Measurements from ENCODE around the gene TMX4.

The TMX4 gene

GRCh38 chr20:8012724-8013123 is 6.8 kb downstream of the TMX4 start:
- DNase-seq = no peak

GRCh38 chr20:8008733-8009132 is 10.8 kb downstream of the TMX4 start:
- no peak for DNase-seq

GRCh38 chr20:8007490-8007889 is 12.1 kb downstream of the TMX4 start:
- no peak for DNase-seq

GRCh38 chr20:8005575-8006366 is 13.8 kb downstream of the TMX4 start:
- DNase-seq = no peak

GRCh38 chr20:8005033-8005432 is 14.5 kb downstream of the TMX4 start:
- no peak for DNase-seq

DNA sequence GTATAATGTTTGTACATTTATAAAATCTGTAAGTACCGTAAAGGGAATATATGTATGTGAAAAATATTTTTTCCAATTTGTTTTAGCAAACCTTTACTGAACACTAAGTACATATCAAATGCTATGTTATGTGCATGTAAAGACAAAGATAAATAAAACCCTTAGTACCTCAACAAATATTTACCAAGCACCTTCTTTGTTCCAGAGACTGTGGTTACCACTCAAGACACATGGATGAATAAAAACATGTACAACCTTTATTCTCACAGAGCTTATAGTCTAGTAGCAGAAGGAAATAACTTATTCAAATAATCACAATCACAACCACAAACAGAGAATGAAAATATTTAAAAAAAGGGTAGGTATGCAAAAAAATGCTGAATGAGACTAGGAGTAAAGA is 17.5 kb downstream of the TMX4 start:
- no peak for DNase-seq

GRCh38 chr20:8000796-8001195 is 18.8 kb downstream of the TMX4 start:
- no peak for DNase-seq

GRCh38 chr20:7996898-7997297 is 22.7 kb downstream of the TMX4 start:
- DNase-seq = no peak

DNA sequence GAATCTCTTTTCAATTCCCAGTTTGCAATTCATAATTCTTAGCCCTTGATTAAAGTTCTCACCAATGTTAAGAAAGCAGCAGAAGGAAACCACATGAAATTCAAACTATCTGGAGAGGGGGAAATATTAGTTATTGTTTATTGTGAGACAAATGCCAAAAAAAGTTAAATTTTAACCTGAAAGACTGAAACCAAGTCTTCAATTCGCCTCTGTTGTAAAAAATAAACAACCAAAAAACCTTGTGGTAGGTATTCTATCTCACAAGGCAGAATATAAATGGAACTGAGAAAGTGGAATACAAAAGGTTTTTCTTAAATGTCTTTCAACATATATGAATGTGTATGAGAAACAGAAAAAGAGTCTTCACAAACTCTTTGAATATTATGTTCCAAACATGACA is 24.8 kb downstream of the TMX4 start:
- no peak for DNase-seq

DNA sequence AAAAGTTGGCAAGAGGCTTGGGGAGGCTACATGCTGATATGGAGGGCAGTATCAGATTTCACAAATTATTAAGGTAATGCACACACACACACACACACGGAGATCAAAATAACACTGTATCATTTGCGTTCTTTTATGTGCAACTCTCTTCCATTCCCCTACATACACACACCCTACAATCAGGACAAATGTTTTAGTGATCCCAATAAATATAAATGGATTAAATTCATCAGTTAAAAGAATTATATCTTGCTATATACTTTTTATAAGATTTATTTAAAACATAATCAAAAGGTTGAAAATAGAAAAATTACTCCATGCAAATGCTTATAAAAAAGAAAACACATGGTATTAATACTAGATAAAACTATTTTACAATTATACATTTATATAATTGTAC is 25.9 kb downstream of the TMX4 start:
- no peak for DNase-seq

GRCh38 chr20:7993238-7993637 is 26.3 kb downstream of the TMX4 start:
- no peak for DNase-seq

DNA sequence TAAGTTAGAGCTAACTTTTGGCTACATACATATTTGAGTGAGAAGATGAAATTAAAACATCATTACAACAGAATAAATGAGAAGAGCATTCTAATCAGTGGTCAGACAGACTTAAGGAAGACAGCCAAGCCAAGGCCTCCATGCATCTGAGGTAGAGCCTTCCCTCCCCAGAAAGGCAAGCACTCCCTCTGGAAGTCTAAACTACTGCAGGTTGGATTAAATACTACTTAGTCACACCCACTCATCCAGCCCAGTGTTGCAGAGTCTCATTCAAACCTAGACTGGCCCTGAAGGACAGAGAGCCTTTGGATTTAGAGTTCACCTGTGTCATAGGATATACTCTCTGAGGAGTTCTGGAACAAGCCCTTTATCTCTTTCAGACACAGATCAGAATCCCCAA is 29.2 kb downstream of the TMX4 start:
- no peak for DNase-seq

DNA sequence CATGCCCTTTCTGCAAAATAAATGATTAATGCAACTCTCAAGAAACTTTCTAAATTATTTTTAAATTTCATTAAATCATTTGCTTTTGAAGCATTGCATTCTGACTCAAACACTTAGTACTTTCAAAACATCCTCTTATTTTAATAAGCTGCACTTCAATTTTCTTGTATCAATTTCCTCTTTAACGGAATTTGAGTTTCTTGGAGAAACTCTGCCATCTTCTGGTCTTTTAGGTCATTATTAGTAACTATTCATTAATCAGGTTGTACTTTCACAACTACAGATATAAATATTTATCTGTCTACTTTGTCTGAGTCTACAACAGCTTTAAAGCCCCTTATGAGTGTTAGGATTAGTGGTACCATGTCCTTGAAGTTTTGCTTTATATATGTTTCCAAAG is 30.2 kb downstream of the TMX4 start:
- no peak for DNase-seq

DNA sequence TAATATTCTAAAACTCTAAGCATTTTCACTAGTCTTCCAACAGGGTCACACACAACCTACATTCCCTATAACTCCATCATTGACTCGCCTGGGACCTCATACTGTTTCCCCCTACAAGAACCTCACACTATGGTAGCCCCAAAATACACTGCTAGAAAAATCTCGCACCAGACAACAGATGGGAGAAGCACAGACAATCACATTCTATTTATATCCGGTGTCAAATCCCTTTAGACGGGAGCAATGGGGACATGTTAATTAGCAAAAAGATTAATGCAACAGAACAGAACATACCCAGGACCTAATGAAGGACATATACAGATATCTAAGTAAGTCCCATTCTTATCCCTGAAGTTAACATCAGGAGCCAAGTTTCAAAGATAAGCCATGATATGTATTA is 33.6 kb downstream of the TMX4 start:
- DNase-seq = no peak

DNA sequence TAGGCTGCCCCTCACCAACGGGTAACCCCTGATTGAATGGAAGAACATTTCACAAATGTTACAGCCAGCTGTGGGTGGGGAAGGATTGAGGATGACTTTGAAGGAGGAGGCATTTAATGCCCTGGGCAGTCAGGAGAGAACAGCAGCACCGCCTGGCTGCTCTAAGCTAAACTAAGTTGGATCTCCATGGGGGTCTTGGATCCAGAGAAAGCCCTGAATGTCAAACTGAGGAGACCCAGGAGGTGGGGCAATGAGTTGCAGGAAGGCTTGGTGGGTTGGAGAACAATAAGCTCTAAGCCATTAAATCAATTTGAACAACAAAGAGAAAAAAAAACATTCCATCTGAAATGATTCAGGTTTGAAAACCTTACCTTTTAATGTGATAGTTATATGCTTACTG is 35.4 kb downstream of the TMX4 start:
- no peak for DNase-seq

GRCh38 chr20:7981374-7981773 is 38.2 kb downstream of the TMX4 start:
- DNase-seq = no peak

GRCh38 chr20:7980332-7981046 is 39.1 kb downstream of the TMX4 start:
- DNase-seq = no peak

DNA sequence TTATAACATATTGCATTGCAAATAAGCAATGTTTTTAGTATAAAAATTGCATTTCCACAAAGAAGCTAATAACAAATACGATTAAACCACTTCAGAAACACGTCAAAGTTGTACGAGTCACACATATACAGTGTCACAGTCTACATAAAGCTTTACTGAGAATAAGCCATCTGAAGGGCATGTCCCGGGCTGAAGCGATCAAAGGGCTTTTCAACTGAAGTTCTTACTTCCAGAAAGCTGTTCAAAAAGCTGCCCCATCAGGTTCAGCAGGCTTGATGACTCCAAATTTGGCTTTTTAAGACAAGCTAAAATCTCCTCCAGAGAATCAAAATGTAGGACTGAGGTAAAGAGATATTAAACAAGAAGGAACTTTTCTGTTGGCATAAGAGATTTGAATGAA is 41.9 kb downstream of the TMX4 start:
- no peak for DNase-seq

DNA sequence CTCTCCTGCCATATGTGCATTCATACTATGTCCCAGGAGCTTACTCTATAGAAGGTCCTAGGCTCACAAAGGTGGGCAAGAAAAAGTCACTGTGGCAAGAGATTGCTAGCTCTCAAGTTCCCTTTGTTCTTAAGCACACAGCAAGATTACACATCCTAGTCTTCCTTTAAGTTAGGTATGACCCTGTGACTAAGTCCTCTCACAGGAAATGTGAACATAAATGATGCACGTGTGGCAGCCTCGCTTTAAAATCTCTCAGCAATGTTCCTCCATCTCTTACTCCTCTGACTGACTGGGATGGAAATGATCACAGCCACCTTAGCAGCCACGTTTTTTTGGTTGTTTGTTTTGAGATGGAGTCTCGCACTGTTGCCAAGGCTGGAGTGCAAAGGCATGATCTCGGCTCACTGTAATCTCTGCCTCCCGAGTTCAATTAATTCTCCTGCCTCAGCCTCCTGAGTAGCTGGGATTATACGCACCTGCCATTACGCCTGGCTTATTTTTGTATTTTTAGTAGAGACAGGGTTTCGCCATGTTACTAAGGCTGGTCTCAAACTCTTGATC is 43.6 kb downstream of the TMX4 start:
- no peak for DNase-seq

DNA sequence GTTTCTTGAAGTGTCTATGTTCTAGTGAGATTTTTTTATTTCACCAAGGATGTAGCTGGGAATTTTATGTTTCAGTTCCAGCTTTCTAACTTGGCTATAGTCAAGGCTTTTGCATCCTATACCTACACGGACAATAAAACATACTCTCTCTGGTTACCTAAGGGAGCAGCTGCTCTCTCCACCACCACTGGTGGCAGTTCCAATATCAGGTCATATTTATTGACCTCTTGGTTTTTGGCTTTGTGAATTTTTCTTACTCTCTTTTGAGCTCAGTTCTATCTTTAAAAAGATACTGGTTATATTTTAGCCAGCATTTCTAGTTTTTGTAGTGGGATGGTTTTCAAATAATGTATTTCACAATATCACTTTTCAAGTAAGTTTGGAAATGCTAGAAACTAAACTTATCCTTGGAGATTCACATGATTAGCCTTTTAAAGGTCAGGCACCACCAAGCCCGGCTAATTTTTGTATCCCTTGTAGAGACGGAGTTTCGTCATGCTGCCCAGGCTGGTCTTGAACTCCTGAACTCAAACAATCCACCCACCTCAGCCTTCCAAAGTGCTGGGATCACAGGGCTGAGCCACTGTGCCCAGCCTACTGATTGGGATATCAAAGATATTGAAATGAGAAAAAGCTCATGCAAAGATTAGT is 44.7 kb downstream of the TMX4 start:
- DNase-seq = no peak

GRCh38 chr20:7971536-7972280 is 47.9 kb downstream of the TMX4 start:
- DNase-seq = no peak

GRCh38 chr20:7967199-7967844 is 52.2 kb downstream of the TMX4 start:
- no peak for DNase-seq

- no peak for DNase-seq
Measured at GRCh38 chr20:7966176-7966575, 53.4 kb downstream of the TMX4 start.

All from COR-L47 (cell line).